Vagina (tissue), 2 donors: ENCODE results near the gene MGA. TPM values are rescaled to one million over a fixed set of nuclear protein-coding genes. Genes with fewer than 3 reads are reported as not detected.

Source experiments
- DNase-seq, 2 donors: peaks; one replicate each; pipeline ENCODE4 v3.0.0-alpha.2; 2017; ENCODE audit errors: extremely low spot score in 2 of 2
- H3K27ac ChIP-seq: fragments of 200-600 bp; sonication (generic); one replicate; pipeline ENCODE4 v1.5.1; 2019
- H3K27me3 ChIP-seq: fragments of 200-600 bp; sonication (generic); one replicate; pipeline ENCODE4 v1.5.1; 2019
- H3K36me3 ChIP-seq, 2 donors: fragments of 200-600 bp; sonication (generic); one replicate each; pipeline ENCODE4 v1.5.1; 2017 to 2019
- H3K4me1 ChIP-seq: fragments of 200-600 bp; sonication (generic); one replicate; pipeline ENCODE4 v1.5.1; 2019
- H3K4me3 ChIP-seq, 2 donors: fragments of 200-600 bp; sonication (generic); 1 replicate in 1 of 2; 2 replicates in 1 of 2; pipeline ENCODE4 v1.5.1; 2016 to 2019
- H3K9me3 ChIP-seq: fragments of 200-600 bp; sonication (generic); one replicate; pipeline ENCODE4 v1.5.1; 2019
- POLR2A ChIP-seq, 2 donors: fragments of 450-650 bp; IDR thresholded peaks; one replicate each; pipeline ENCODE4 v1.6.1; 2017; ENCODE audit warnings: antibody characterized with exemption in 2 of 2, mild to moderate bottlenecking in 2 of 2, moderate library complexity in 2 of 2
- POLR2AphosphoS5 ChIP-seq, 2 donors: sonication (generic); formaldehyde crosslinking; IDR thresholded peaks; one replicate each; pipeline ENCODE4 v1.9.0; 2017; ENCODE audit warnings: antibody characterized with exemption in 2 of 2, mild to moderate bottlenecking in 2 of 2, low read depth in 1 of 2; ENCODE audit not compliant: insufficient read depth in 1 of 2
- intact Hi-C: fragments of 100-400 bp; cut with DNase I; formaldehyde crosslinking; loops from one replicate; pipeline ENCODE4 v1.15.1; 2023
- total RNA-seq: library from RNA; depleted of rRNA; stranded (reverse); fragments of >200 nt; gene quantifications from one replicate; pipeline ENCODE4 v1.2.3, GENCODE V29; 2016
- TF ChIP-seq, protein P1 (sequence below), 3 experiments: fragments of 450-650 bp in 2 of 3; fragments of 200-600 bp in 1 of 3; sonication (generic) in 1 of 3; IDR thresholded peaks; one replicate each; pipeline ENCODE4 v1.5.1; 2017 to 2019; ENCODE audit warnings: antibody characterized with exemption in 3 of 3, mild to moderate bottlenecking in 2 of 3, moderate library complexity in 2 of 3

The MGA gene
- total RNA-seq, 1 donor from 2014 or later: 44.2 TPM

DNA sequence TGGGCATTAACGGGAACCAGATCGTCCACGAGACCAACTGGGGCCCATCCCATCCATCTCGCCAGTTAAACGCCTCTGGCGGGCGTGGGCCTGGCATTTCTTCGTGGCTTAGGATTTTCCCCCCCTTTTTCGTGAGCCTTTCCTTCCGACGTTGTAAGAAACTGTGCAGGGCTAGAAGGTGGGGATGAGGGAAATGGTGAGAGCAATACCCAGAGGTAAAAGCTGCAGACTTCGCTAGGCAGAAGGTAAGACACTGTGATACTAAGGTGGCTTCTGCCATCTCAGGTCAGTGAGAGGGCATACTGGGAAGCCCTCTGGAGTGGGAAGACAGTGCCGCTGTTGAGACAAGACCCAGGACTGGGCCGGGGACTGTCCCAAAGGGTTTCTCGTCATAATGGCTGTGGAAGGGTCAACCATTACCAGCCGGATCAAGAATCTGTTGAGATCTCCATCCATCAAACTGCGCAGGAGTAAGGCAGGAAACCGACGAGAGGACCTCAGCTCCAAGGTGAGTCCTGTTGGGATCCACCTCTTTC, 114.7 kb downstream of the MGA start:
- intact Hi-C loops: loop anchor here (5.0 kb wide), 1 partner anchor 37 kb away; no protein-coding TSS in a partner anchor

DNA sequence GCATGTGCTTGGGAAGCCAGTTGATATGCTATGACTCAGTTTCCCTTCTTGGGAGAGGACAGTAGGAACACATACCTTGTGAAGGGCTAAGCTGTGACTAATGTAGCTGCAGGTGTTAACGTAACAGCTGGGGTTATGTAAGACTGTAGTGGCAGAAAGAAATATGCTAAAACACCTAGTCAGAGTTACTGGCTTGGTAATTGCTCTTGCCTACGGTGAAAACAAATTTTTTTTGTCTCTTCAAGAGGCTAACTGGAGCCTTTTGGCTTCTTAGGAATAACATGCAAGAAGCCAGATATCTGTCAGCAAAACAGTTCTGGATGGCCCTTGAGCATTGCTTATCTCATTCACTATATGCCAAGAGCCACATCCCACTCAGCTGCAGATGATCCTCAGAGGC, 115.4 kb downstream of the MGA start:
- no peaks in the 10 kb centered on the region for H3K36me3 ChIP-seq
- H3K9me3 ChIP-seq: no peaks in the 10 kb centered on the region
- H3K4me3 ChIP-seq: peak overlapping the region; percentile 54 to 76
- DNase-seq: no peak
- intact Hi-C loops: no loop called here
- H3K27ac ChIP-seq: peak overlapping the region; percentile 87
- no peaks in the 10 kb centered on the region for H3K27me3 ChIP-seq
- peaks cover 69% of the 10 kb centered on the region for H3K4me1 ChIP-seq
- TF ChIP-seq POLR2A (IDR thresholded peaks at IDR 0.05) (no peak), POLR2AphosphoS5 (IDR thresholded peaks at IDR 0.05; ENCODE audit: insufficient read depth in 1 of 2, low read depth in 1 of 2) (peak in 1 of 2 donors; percentile 57)

More for the DNA sequence above, 114.7 kb downstream of the MGA start:
- no peak for DNase-seq
- Histone ChIP-seq H3K9me3 (no peaks in the 10 kb centered on the region), H3K27ac (peak overlapping the region; percentile 87), H3K27me3 (no peaks in the 10 kb centered on the region), H3K4me3 (peak overlapping the region; percentile 54 to 76), H3K4me1 (peaks cover 62% of the 10 kb centered on the region), H3K36me3 (no peaks in the 10 kb centered on the region)
- TF ChIP-seq POLR2A (IDR thresholded peaks at IDR 0.05) (no peak), POLR2AphosphoS5 (IDR thresholded peaks at IDR 0.05; ENCODE audit: insufficient read depth in 1 of 2, low read depth in 1 of 2) (no peak)
- TF ChIP-seq, protein P1, sequence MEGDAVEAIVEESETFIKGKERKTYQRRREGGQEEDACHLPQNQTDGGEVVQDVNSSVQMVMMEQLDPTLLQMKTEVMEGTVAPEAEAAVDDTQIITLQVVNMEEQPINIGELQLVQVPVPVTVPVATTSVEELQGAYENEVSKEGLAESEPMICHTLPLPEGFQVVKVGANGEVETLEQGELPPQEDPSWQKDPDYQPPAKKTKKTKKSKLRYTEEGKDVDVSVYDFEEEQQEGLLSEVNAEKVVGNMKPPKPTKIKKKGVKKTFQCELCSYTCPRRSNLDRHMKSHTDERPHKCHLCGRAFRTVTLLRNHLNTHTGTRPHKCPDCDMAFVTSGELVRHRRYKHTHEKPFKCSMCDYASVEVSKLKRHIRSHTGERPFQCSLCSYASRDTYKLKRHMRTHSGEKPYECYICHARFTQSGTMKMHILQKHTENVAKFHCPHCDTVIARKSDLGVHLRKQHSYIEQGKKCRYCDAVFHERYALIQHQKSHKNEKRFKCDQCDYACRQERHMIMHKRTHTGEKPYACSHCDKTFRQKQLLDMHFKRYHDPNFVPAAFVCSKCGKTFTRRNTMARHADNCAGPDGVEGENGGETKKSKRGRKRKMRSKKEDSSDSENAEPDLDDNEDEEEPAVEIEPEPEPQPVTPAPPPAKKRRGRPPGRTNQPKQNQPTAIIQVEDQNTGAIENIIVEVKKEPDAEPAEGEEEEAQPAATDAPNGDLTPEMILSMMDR (IDR thresholded peaks at IDR 0.05): no peak

DNA sequence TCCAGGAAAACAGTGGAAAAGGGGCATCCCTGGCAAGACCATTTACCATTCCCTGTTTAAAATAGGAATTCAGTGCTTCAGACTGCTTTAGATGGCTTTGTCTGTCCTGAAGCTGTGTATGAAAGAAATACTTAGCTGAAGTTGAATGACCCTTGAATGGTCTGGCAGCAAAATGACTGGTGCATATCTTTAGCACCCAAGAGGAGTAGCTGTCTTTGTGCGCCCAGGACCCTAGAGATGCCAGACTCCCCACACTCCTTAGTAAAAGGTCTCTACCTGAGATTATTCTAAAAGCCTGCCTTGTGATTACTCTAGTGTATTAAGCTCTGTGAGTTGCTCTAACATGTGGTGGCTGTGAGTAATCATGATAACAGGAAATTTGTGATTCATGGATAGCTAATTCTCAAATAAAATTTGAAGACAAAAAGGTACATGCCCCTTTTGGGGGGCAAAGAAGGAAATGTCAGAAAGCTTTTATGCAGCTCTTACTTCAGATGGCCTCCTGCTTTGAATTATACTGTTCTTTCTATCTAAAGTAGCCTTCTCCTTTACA, 117.3 kb downstream of the MGA start:
- Histone ChIP-seq H3K4me3 (no peak overlapping the region), H3K36me3 (no peaks in the 10 kb centered on the region), H3K27me3 (no peaks in the 10 kb centered on the region), H3K4me1 (peaks cover 78% of the 10 kb centered on the region), H3K9me3 (no peaks in the 10 kb centered on the region), H3K27ac (peak overlapping the region; percentile 30)
- intact Hi-C loops: no loop called here
- no peak for DNase-seq
- TF ChIP-seq POLR2AphosphoS5 (IDR thresholded peaks at IDR 0.05; ENCODE audit: insufficient read depth in 1 of 2, low read depth in 1 of 2): peak in 1 of 2 donors; percentile 15
- TF ChIP-seq POLR2A (IDR thresholded peaks at IDR 0.05): no peak

DNA sequence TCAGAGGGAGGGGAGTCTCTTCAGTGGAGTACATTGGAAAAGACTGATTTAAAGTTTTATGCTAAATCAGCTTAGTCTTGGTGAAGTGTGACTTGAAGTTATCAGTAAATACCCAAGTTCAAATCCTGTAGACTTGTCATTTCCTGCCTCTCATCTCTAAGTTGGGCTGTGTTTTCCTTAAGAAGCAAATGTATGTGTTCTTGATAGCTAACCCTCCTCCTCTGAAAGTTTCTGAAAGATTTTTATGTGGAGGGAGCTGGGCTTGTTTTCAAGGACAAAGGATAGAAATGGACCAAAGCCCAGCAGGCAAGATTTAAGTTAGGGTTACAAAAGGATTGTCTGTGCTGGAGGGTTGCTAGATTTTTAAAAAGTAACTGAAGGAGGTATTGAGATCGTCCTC, 118.3 kb downstream of the MGA start:
- TF ChIP-seq POLR2AphosphoS5 (IDR thresholded peaks at IDR 0.05; ENCODE audit: insufficient read depth in 1 of 2, low read depth in 1 of 2) (no peak), POLR2A (IDR thresholded peaks at IDR 0.05) (no peak)
- TF ChIP-seq, protein P1 (IDR thresholded peaks at IDR 0.05): no peak
- Histone ChIP-seq H3K4me3 (no peak overlapping the region), H3K36me3 (no peaks in the 10 kb centered on the region), H3K27me3 (no peaks in the 10 kb centered on the region), H3K27ac (no peak overlapping the region), H3K9me3 (no peaks in the 10 kb centered on the region), H3K4me1 (peaks cover 74% of the 10 kb centered on the region)
- no peak for DNase-seq
- intact Hi-C loops: no loop called here

DNA sequence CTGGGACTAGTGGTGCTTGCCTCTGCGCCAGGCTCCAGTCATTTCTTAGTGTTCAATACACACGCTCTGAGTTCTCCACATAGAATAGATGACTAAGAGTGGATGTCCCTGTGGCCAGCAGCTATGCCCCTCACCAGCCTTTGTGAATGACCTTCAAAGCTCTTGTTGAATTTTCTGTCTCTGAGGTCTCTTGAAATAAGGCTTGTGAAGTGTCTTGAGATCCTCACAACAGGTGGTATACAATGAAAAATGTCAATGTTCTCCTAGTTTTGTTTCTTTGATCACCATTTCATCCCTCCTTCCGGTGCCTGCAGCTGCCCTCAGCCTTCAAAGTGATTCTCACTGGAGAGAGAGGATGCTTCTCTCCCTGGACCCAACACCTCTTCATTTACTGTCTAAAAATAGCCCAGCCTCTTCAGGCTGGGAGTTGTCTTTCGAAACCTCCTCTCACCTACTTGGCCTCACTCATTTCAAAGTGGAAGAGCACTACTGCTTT, 119.5 kb downstream of the MGA start:
- H3K4me1 ChIP-seq: peaks cover 71% of the 10 kb centered on the region
- TF ChIP-seq POLR2A (IDR thresholded peaks at IDR 0.05): no peak
- TF ChIP-seq POLR2AphosphoS5 (IDR thresholded peaks at IDR 0.05; ENCODE audit: insufficient read depth in 1 of 2, low read depth in 1 of 2): no peak
- TF ChIP-seq, protein P1 (IDR thresholded peaks at IDR 0.05): no peak
- intact Hi-C loops: no loop called here

DNA sequence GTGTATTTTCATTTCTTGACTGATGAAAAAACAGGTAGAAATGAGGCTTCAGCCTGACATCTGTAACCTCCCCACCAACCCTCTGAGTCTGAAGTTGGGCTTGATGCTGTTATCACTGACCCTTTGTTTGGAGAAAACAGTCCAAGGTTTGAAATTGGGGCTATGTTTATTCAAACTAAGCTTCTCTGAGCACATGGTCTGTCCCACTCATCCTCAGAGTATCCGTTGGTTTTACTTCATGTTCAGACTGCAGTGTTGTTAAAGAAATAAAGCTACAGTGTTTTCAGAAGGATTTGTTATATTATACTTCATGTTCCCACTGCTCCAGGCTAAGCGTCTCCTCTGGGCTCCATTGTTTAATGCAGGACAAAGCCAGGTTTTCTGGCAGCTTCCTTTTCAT, 120.1 kb downstream of the MGA start:
- TF ChIP-seq, protein P1 (IDR thresholded peaks at IDR 0.05): no peak
- no peak for TF ChIP-seq POLR2A (IDR thresholded peaks at IDR 0.05)
- TF ChIP-seq POLR2AphosphoS5 (IDR thresholded peaks at IDR 0.05; ENCODE audit: insufficient read depth in 1 of 2, low read depth in 1 of 2): no peak

More for the DNA sequence above, 119.5 kb downstream of the MGA start:
- peak overlapping the region; percentile 5 for H3K27ac ChIP-seq
- no peaks in the 10 kb centered on the region for H3K9me3 ChIP-seq
- H3K36me3 ChIP-seq: no peaks in the 10 kb centered on the region
- no peak for DNase-seq
- no peak overlapping the region for H3K4me3 ChIP-seq
- no peaks in the 10 kb centered on the region for H3K27me3 ChIP-seq

More for the DNA sequence above, 120.1 kb downstream of the MGA start:
- Histone ChIP-seq H3K36me3 (no peaks in the 10 kb centered on the region), H3K27ac (peak overlapping the region; percentile 28), H3K4me1 (peaks cover 68% of the 10 kb centered on the region), H3K4me3 (no peak overlapping the region), H3K27me3 (no peaks in the 10 kb centered on the region), H3K9me3 (no peaks in the 10 kb centered on the region)
- DNase-seq: no peak
- intact Hi-C loops: no loop called here
